ENCODE results near the gene C9orf43. TPM values are rescaled to one million over a fixed set of nuclear protein-coding genes. Genes with fewer than 3 reads are reported as not detected.

C9orf43 gene
- total RNA-seq, 1 donor from 2014 or later, result 0.14 TPM

DNA sequence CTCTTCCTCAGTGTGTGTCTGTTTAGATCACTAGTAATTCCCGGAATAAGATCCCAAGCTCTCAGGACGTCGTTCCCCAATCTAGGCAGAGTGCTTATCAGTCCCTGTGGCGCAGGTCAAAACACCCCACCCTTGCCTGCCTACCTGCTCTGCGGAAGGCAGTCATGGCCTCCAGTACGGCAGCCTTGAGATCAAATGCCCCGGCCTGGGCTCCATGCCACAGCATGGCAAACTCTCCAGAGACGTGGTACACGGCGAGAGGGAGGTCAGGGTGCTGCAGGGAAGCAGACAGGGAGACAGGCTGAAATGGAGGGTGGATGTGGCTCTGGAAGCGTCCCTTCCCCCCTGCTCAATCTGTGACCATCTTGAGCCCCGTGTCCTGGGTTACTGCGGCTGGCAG is 21.7 kb upstream of the C9orf43 start:
- DNase-seq, result no peak
- Histone ChIP-seq H3K4me3 (no peak overlapping the region), H3K27ac (replicated peaks) (no peak overlapping the region), H3K4me1 (no peaks in the 10 kb centered on the region), H3K36me3 (peaks cover 71% of the 10 kb centered on the region), H3K27me3 (ENCODE audit: low read depth) (no peaks in the 10 kb centered on the region), H3K9me3 (replicated peaks) (no peaks in the 10 kb centered on the region)
- intact Hi-C loops (cut with micrococcal nuclease), result no loop called here
- no peak for TF ChIP-seq CTCF (IDR thresholded peaks at IDR 0.05; ENCODE audit: borderline replicate concordance)

DNA sequence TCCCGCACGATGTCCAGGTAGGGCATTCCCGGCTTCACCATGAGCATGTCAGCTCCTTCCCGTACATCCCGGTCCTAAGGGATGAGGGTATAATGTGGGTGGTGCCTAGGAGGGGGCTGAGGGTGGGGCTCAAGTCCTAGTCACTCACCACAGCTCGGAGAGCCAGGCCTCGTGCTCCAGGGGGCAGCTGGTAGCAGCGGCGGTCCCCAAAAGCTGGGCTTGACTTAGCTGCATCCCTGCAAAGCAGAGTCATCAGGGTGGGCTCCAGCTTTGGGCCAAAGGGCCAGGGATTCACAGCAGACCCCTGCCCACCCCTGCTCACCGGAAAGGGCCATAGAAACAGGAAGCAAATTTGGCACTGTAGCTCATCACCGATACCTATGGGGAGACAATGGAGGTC is 21.1 kb upstream of the C9orf43 start:
- H3K27me3 ChIP-seq (ENCODE audit: low read depth), result no peaks in the 10 kb centered on the region
- no peaks in the 10 kb centered on the region for H3K4me1 ChIP-seq
- DNase-seq, result no peak
- H3K36me3 ChIP-seq, result peaks cover 71% of the 10 kb centered on the region
- no peak overlapping the region for H3K27ac ChIP-seq (replicated peaks)
- no peak overlapping the region for H3K4me3 ChIP-seq
- no peaks in the 10 kb centered on the region for H3K9me3 ChIP-seq (replicated peaks)
- no peak for TF ChIP-seq CTCF (IDR thresholded peaks at IDR 0.05; ENCODE audit: borderline replicate concordance)
- intact Hi-C loops (cut with micrococcal nuclease), result no loop called here

DNA sequence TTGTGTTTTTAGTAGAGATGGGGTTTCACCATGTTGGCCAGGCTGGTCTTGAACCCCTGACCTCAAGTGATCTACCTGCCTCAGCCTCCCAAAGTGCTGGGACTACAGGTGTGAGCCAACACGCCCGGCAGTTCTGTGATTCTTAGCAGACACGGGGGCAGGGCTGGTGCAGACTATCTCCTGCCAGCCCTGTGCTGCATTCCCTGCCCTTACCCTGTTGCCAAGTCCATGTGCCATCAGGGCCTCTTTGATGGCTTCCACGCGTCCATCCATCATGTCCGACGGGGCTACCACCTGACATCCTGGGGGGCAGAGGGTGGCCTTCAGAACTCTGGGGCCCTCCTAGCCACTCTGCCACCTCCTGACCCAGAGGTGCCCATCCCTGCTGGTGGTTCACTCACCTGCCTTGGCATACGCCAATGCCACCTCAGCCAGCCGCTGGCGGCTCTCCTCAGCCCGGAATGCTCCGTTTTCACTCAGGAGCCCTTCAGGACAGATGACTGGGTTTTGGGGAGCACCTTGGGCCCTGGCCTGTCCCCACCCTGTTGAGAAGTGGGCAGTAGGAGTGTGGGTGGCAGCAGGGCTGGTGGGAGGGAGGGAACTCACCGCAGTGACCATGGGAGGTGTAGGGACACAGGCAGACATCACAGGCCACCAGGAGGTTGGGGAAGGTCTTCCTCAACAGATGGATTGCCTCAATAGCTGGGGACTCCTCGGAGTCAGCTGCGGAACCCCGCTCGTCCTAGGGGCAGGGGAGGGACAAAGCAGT is 20.2 kb upstream of the C9orf43 start:
- no peak for TF ChIP-seq CTCF (IDR thresholded peaks at IDR 0.05; ENCODE audit: borderline replicate concordance)
- Histone ChIP-seq H3K4me1 (no peaks in the 10 kb centered on the region), H3K9me3 (replicated peaks) (no peaks in the 10 kb centered on the region), H3K36me3 (peaks cover 76% of the 10 kb centered on the region), H3K27ac (replicated peaks) (no peak overlapping the region), H3K27me3 (ENCODE audit: low read depth) (no peaks in the 10 kb centered on the region), H3K4me3 (no peak overlapping the region)
- intact Hi-C loops (cut with micrococcal nuclease), result no loop called here
- DNase-seq, result no peak

GRCh38 chr9:113391917-113392316 is 18.6 kb upstream of the C9orf43 start:
- no peak for TF ChIP-seq CTCF (IDR thresholded peaks at IDR 0.05; ENCODE audit: borderline replicate concordance)
- Histone ChIP-seq H3K36me3 (peaks cover 77% of the 10 kb centered on the region), H3K27me3 (ENCODE audit: low read depth) (no peaks in the 10 kb centered on the region), H3K9me3 (replicated peaks) (no peaks in the 10 kb centered on the region), H3K4me1 (peaks cover 4% of the 10 kb centered on the region), H3K27ac (replicated peaks) (no peak overlapping the region), H3K4me3 (no peak overlapping the region)
- intact Hi-C loops (cut with micrococcal nuclease), result no loop called here
- no peak for DNase-seq

DNA sequence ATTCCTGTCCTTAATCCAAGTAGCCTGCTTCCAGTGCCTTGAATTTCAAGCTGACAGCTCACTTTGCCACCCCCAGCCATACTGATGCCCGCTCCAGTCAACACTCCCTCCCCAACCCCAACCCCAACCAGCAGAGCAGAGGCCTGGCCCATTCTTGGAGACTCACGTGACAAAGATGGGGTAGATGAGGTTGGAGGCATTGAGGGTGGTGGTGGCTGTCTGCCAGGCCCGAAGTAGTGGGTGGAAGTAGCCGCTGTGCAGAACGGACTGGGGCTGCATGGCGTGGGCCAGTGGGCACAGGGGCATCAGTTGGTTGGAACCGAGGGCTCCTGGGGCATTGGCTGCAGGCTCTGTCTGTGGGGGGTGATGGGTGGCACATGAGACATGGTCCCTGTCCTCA is 17.3 kb upstream of the C9orf43 start:
- H3K27ac ChIP-seq (replicated peaks), result no peak overlapping the region
- H3K27me3 ChIP-seq (ENCODE audit: low read depth), result no peaks in the 10 kb centered on the region
- H3K4me1 ChIP-seq, result peaks cover 18% of the 10 kb centered on the region
- H3K4me3 ChIP-seq, result no peak overlapping the region
- TF ChIP-seq CTCF (IDR thresholded peaks at IDR 0.05; ENCODE audit: borderline replicate concordance), result no peak
- H3K9me3 ChIP-seq (replicated peaks), result no peaks in the 10 kb centered on the region
- DNase-seq, result no peak
- peaks cover 63% of the 10 kb centered on the region for H3K36me3 ChIP-seq
- intact Hi-C loops (cut with micrococcal nuclease), result no loop called here

Measured in left ventricle myocardium inferior (tissue), 1 donor.